Hematopoietic multipotent progenitor cell treated with erythropoietin and hydrocortisone succinate and interleukin-3 and kit ligand, for 8 days (in vitro differentiated cells): Measurements from ENCODE around the gene ADAM19.
A peak's percentile ranks its signal among the peaks of the same experiment; 100 is the strongest.

Experiments
- DNase-seq: peaks from one replicate; pipeline ENCODE4 v3.0.0-alpha.2; 2015

Gene ADAM19

DNA sequence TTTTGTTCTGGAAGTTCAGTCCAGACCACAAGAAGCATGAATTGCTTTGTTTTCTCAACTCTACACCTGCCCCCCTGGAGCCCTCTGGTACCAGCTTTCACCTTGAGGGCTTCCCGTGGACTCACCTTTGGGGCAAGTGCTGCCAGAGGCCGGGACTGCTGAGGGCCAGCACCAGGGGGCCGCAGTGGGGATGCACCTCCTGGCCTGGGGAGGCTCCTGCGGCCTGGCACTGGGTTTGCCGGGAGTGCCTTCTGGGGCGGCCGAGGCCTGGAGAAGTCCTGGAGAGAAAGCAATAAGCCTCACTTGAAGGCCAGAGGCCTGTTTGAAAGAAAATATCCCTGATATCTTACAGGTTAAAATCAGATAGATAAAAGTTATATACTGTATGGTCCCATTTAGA lies 93.9 kb downstream of the ADAM19 start:
- no peak for DNase-seq

GRCh38 chr5:157481265-157481664 lies 94.3 kb downstream of the ADAM19 start:
- DNase-seq, result no peak

GRCh38 chr5:157479612-157480510 lies 95.7 kb downstream of the ADAM19 start:
- DNase-seq, result no peak

DNA sequence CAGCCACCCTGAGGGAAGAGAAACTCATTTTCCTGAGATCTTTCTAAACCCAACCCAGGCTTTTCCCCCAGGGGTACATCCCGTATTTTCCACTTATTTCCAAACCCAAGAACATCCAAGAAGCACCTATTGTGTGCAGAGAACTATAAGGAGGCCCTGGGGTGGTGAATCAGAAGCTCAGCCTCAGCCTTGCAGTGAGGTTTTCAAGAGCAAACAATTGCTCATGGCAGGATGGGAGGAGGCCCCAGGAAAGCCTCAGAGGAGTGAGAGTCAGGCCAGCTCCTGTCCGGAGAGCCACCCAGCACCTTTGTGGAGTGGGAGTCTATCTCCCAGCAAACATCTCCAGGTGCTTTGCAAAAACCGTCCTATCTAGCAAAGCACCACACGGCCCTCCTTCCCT lies 96.4 kb downstream of the ADAM19 start:
- DNase-seq, result no peak

- no peak for DNase-seq
These were observed 96.8 kb downstream of the ADAM19 start for GRCh38 chr5:157478726-157479125.

DNA sequence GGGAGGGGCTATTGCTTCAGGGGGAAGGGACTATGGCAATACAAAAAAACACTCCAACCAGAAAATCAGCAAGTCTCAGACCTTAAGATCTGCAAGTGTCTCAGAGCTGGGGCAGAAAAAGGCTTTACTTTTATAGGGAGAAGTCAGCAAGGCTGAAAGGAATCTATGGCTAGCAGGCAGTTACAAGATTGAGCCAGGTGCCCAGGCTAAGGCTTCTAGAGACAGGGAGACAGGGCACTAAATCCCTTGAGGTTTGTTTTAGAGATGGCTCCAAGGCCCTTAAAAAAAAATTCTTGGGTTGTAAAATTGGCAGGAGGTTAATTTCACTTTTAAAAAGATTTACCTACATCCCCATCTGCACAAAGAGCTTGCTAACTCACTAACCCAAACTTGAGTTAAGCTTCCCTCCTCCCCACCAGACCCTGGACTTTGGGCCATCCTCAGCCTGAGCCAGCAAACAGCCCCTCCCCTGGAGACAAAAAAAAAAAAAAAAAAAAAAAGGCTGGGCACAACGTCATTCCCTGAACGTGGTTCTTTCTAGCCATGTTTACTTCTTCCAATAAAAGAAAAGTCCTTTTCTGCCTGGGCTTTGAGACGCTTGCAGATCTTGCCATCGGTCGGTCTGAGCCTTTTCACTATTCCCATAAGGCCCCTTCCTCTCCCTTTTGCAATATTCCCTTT lies 97.6 kb downstream of the ADAM19 start:
- DNase-seq, result no peak

DNA sequence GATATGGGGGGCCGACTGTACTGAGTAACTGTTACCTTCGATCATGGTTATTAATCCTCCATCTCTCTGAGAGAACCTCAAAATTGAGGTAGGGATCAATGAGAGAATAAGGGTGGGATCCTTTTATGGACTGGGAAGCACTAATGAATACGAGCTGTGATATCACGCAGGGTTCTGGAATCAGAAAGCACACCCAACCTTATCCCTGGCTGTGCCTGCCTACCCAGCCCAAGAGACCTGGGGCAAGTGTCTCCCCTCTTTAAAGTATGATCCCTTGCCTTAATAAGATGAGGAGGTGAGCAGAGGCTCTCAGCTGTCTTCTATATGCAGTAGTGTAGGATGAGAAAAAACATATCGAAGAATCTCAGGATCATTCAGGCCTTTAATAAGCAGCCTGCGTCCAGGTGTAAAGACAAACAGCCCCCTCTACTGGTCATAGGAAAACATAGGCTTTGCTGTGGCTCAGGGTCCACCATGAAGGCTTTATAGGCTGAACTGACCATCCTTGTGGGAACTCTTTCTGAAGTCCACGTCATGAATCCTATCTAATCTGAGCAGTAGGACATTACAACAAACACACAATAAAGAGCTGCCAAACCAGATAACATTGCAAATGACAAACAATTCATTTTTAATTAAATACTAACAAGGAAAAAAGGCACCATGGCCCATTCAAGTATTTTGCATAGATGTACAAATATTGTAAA lies 98.7 kb downstream of the ADAM19 start:
- DNase-seq, result peak; percentile 75

GRCh38 chr5:157475432-157475831 lies 100.1 kb downstream of the ADAM19 start:
- no peak for DNase-seq

GRCh38 chr5:157473383-157474320 lies 101.9 kb downstream of the ADAM19 start:
- DNase-seq, result no peak

- peak; percentile 56 for DNase-seq
These were observed 103.9 kb downstream of the ADAM19 start for GRCh38 chr5:157471709-157472108.

DNA sequence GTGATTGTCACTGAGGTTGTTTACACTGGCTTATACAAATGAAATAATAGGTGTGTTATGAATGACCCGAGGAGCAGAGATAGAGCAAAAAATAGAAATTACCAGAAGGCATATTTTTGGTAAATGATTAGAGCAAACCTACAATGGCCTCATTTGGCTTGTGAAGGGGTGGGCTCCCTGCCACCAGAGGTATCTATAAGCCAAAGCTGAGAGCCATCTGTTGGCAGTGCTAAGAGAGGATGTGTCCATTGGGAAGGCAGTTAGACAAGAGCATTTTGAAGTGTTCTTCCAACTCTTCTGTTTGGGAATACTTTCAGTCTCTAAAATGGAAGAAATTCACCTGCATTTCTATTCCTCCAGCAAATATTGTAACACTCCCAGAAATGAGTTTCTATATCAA lies 104.9 kb downstream of the ADAM19 start:
- no peak for DNase-seq

- DNase-seq, result no peak
These were observed 105.9 kb downstream of the ADAM19 start for GRCh38 chr5:157469687-157470086.

GRCh38 chr5:157469073-157469472 lies 106.5 kb downstream of the ADAM19 start:
- DNase-seq, result peak; percentile 20

- no peak for DNase-seq
These were observed 107.1 kb downstream of the ADAM19 start for GRCh38 chr5:157468293-157468965.

- peak; percentile 23 for DNase-seq
These were observed 110.9 kb downstream of the ADAM19 start for GRCh38 chr5:157464519-157465171.

DNA sequence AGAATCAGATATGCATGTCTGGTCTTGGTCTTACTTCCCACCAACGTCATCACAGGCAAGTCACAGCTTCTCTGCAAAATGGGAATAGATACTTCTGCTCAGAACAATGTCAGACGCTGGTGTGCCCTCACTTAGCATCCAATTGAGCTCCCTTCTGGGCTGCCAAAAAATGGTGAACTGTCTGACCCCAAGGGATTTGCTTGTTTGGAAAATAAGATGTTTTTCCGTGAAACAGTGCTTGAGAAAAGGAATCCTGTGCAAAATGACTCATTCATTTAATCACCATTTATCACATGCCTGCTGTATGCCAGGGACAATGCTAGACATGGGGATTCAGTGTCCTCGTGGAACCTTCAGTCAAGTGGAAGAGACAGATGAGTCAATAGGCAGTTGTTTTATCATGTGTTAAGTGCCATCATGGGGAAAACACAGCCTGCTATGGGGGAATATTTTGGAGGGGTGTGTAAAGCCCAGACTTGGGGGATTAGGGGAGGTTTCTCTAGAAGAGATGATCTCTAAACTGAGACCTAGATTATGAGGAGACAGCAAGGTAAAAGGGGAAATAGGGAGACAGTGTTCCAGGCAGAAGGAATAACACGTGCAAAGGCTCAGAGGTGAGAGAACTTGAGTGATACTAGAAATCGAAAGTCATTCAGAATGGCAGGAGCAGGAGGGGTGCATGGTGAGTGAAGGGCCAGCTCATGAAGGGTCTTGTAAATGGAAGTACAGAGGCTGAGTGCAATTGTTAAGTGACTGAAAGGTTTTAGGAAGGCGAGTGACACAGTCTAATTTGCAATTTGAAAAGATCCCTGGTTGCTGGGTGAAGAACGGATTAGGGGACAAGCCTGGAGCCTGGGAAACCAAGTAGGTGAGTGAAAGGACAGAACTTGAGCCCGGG lies 111.7 kb downstream of the ADAM19 start:
- DNase-seq, result no peak

DNA sequence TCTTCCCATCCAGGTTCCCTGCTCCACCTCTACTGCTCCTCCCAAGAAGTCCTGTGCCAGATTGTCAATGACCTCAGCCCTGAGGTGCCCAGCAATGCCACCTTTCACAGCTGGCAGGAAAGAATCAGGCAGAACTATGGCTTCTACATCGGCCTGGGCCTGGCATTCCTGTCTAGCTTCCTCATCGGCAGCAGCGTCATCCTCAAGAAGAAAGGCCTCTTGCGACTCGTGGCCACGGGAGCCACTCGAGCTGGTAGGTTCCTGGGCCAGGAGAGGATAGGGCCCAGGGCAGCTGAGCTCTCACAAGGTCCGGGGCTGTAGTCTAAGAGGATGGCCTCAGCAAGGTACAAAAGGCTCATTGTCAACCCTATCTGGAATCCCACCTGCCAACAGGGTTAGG lies 112.5 kb downstream of the ADAM19 start:
- no peak for DNase-seq

DNA sequence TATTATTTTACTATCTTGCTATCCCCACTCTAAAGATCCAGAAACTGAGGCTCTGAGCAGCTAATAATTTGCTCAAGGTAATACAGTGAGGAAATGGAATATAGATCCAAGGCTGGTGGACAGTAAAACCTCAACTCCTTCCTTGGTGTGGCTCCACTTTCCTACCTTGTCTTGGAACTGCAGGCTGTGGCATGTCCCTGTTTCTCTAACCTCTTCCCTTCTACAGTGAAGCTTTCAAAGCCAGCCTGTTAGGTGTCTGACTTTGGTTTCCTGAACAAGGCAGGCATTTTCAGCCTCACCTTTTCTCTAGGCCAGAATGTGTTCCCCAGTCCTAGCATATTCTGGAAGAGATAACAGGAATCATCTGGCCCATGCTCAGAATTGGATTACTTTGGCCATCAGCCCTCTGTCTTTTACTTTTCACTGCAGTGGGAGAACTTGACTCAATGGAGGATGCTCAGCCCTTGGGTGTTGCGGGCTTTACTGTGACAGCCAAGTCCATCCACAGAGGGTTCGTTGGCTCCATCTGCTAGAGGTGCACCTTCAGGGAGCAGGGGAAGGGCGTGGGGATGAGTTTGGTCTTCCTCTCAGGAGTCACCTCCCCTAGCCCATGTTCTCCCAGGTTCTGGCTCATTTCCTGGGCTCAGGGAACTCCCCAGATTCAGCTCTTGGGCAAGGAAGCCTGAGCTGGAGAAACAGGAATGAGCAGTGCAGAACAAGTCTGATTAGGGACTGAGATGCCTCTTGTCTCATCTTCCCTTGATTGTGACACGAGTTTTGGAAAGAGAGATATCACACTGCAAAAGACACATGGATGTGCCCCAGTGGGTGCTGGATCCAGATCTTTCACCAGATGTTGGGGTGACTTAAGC lies 114.4 kb downstream of the ADAM19 start:
- no peak for DNase-seq
